HepG2 (cell line): ENCODE measurements around the gene CSF1R. TPM values are rescaled to one million over a fixed set of nuclear protein-coding genes. Genes with fewer than 3 reads are reported as not detected.

ENCODE experiments used
- ELF3 ChIP-seq: IDR thresholded peaks from 2 replicates; pipeline ENCODE4 v1.6.1; 2016; ENCODE audit warnings: missing genetic modification reagents, missing compliant biosample characterization
- IRF2 ChIP-seq: IDR thresholded peaks from 2 replicates; pipeline ENCODE4 v1.6.1; 2018; ENCODE audit warnings: missing genetic modification reagents, missing compliant biosample characterization
- NCOA5 ChIP-seq: sonication (generic); formaldehyde crosslinking; IDR thresholded peaks from 2 replicates; pipeline ENCODE4 v1.4.0; 2020; ENCODE audit warnings: missing genetic modification reagents
- ONECUT2 ChIP-seq: sonication (generic); formaldehyde crosslinking; IDR thresholded peaks from 2 replicates; pipeline ENCODE4 v1.4.0; 2020; ENCODE audit warnings: missing genetic modification reagents
- PITX1 ChIP-seq: sonication (generic); formaldehyde crosslinking; IDR thresholded peaks from 2 replicates; pipeline ENCODE4 v1.5.1; 2020; ENCODE audit warnings: mild to moderate bottlenecking, missing genetic modification reagents
- POLR2AphosphoS5 ChIP-seq: IDR thresholded peaks from 2 replicates; pipeline ENCODE4 v1.6.1; 2012; ENCODE audit warnings: low read depth, low read length
- TBP ChIP-seq: sonication (generic); formaldehyde crosslinking; IDR thresholded peaks from 2 replicates; pipeline ENCODE4 v1.5.0; 2020; ENCODE audit warnings: missing genetic modification reagents
- TSC22D2 ChIP-seq: sonication (generic); formaldehyde crosslinking; IDR thresholded peaks from 2 replicates; pipeline ENCODE4 v1.5.1; 2020; ENCODE audit warnings: missing genetic modification reagents, mild to moderate bottlenecking, borderline replicate concordance
- ZFAT ChIP-seq: sonication (generic); formaldehyde crosslinking; conservative IDR thresholded peaks from 2 replicates; pipeline ENCODE4 v1.8.1; 2023; ENCODE audit warnings: missing genetic modification reagents, inconsistent platforms
- ZNF207 ChIP-seq: fragments of 450-650 bp; IDR thresholded peaks from 2 replicates; pipeline ENCODE4 v1.6.1; 2016; ENCODE audit warnings: antibody characterized with exemption, borderline replicate concordance
- ZNF317 ChIP-seq: sonication (generic); formaldehyde crosslinking; IDR thresholded peaks from 2 replicates; pipeline ENCODE4 v1.5.0; 2020; ENCODE audit warnings: mild to moderate bottlenecking, missing genetic modification reagents
- ZNF329 ChIP-seq: sonication (generic); formaldehyde crosslinking; IDR thresholded peaks from 2 replicates; pipeline ENCODE4 v1.9.0; 2021; ENCODE audit warnings: low read depth, mild to moderate bottlenecking, missing genetic modification reagents
- ZNF33A ChIP-seq: sonication (generic); formaldehyde crosslinking; IDR thresholded peaks from 2 replicates; pipeline ENCODE4 v1.5.1; 2020; ENCODE audit warnings: missing genetic modification reagents, mild to moderate bottlenecking, moderate library complexity, borderline replicate concordance
- ZNF546 ChIP-seq: sonication (generic); formaldehyde crosslinking; conservative IDR thresholded peaks from 2 replicates; pipeline ENCODE4 v1.8.1; 2023; ENCODE audit warnings: mild to moderate bottlenecking, missing genetic modification reagents
- ZNF678 ChIP-seq: sonication (generic); formaldehyde crosslinking; IDR thresholded peaks from 2 replicates; pipeline ENCODE4 v1.4.0; 2020; ENCODE audit warnings: mild to moderate bottlenecking, missing genetic modification reagents
- polyA plus RNA-seq, 8 experiments: library from polyadenylated mRNA; depleted of rRNA in 3 of 8; stranded (reverse) in 7 of 8; unstranded in 1 of 8; fragments of >200 nt; fragmentation: Illumina TruSeq in 4 of 8; extraction: Trizol in 4 of 8; gene quantifications; 2 replicates each; pipeline versions ENCODE4 v1.2.1 to v1.2.3, GENCODE V29; 2011 to 2016; ENCODE audit warnings: low read depth in 4 of 8, missing spikeins in 1 of 8, mixed read lengths in 1 of 8; ENCODE audit not compliant: insufficient read depth in 1 of 8
- total RNA-seq, 5 experiments: library from RNA; depleted of rRNA; stranded (reverse); fragments of >200 nt; fragmentation: Illumina TruSeq; extraction: Trizol; gene quantifications; 2 replicates each; pipeline ENCODE4 v1.2.3, GENCODE V29; 2016; ENCODE audit warnings: low read depth in 1 of 5
- TF ChIP-seq, protein P1 (sequence below): sonication (generic); formaldehyde crosslinking; IDR thresholded peaks from 2 replicates; pipeline ENCODE4 v1.5.1; 2020; ENCODE audit warnings: missing genetic modification reagents, mild to moderate bottlenecking, borderline replicate concordance
- TF ChIP-seq, protein P2 (sequence below): sonication (generic); formaldehyde crosslinking; IDR thresholded peaks from 2 replicates; pipeline ENCODE4 v1.8.1; 2023; ENCODE audit warnings: missing genetic modification reagents, mild to moderate bottlenecking, borderline replicate concordance
- TF ChIP-seq, protein P3 (sequence below): sonication (generic); formaldehyde crosslinking; IDR thresholded peaks from 2 replicates; pipeline ENCODE4 v1.5.0; 2020; ENCODE audit warnings: missing genetic modification reagents, mild to moderate bottlenecking, borderline replicate concordance
- TF ChIP-seq, protein P4 (sequence below): sonication (generic); formaldehyde crosslinking; IDR thresholded peaks from 2 replicates; pipeline ENCODE4 v1.9.0; 2021; ENCODE audit warnings: mild to moderate bottlenecking, missing genetic modification reagents
- TF ChIP-seq, protein P5 (sequence below): sonication (generic); formaldehyde crosslinking; IDR thresholded peaks from 2 replicates; pipeline ENCODE4 v1.4.0; 2020; ENCODE audit warnings: missing genetic modification reagents, borderline replicate concordance

The CSF1R gene
- total and polyA plus RNA-seq, 2 of the 13 experiments (the other 11 are each of a cell fraction or from before 2014, with no cell fraction given), result 0.01 TPM; not detected in 1

DNA sequence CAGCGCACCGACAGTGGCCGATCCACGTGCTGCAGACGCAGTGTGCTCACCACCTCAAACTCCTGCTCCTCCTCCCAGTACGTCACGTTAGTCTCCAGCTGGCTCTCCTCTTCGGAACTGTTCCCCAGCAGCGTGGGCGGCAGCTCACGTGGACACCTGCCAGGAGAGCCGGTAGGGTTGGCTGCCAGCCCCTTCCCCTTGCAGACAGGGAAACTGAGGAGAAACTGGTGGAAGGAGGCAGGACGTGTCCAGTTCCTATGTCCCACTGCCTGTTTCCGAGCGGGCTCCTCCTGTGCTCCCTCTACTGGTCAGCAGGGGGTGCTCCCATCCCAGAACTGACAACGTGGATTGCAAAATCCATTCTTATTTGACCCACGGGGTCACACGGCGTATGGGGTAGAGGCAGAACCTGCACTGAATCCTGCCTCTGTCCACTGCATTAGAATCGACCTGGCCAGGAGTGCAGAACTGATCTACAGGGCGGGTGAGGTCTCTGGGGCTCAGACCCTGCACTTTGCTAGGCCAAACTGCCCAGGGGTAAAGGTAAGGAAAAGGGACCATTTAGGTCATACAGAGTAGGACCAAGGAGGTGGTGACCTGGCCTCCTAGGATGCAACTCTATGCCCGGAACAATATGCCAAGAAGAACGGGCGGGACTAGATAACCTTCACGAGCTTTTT lies 43.6 kb upstream of the CSF1R start (continued):
- TF ChIP-seq TSC22D2 (no peak; the same call in 1 of the 2 replicates), ZFAT (CRISPR knock-in tag) (no peak), ONECUT2 (CRISPR knock-in tag) (no peak), ZNF33A (no peak), TBP (CRISPR knock-in tag) (no peak), ZNF329 (CRISPR knock-in tag) (no peak), IRF2 (peak; percentile 78; the same call in 1 of the 2 replicates), ZNF317 (CRISPR knock-in tag) (no peak), PITX1 (no peak), ZNF678 (no peak), ZNF207 (no peak), ELF3 (CRISPR knock-in tag) (no peak; the same call in 1 of the 2 replicates), NCOA5 (CRISPR knock-in tag) (no peak), ZNF546 (no peak), POLR2AphosphoS5 (no peak)
- TF ChIP-seq, protein P1, sequence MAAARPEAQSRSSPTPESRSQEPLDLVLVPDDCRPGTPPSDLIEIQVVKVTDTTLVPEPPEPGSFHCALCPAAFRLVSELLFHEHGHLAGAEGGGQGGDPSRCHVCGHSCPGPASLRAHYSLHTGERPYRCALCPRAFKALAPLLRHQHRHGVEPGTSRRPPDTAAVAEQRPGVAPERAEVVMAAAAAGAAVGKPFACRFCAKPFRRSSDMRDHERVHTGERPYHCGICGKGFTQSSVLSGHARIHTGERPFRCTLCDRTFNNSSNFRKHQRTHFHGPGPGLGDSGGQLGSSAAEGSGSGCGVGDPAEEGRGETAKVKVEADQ, result no peak
- TF ChIP-seq, protein P2, sequence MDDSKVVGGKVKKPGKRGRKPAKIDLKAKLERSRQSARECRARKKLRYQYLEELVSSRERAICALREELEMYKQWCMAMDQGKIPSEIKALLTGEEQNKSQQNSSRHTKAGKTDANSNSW (CRISPR knock-in tag), result no peak
- TF ChIP-seq, protein P3, sequence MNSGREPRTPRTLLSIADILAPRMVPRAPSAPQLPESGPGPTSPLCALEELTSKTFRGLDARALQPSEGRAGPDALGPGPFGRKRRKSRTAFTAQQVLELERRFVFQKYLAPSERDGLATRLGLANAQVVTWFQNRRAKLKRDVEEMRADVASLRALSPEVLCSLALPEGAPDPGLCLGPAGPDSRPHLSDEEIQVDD, result no peak
- TF ChIP-seq, protein P4, sequence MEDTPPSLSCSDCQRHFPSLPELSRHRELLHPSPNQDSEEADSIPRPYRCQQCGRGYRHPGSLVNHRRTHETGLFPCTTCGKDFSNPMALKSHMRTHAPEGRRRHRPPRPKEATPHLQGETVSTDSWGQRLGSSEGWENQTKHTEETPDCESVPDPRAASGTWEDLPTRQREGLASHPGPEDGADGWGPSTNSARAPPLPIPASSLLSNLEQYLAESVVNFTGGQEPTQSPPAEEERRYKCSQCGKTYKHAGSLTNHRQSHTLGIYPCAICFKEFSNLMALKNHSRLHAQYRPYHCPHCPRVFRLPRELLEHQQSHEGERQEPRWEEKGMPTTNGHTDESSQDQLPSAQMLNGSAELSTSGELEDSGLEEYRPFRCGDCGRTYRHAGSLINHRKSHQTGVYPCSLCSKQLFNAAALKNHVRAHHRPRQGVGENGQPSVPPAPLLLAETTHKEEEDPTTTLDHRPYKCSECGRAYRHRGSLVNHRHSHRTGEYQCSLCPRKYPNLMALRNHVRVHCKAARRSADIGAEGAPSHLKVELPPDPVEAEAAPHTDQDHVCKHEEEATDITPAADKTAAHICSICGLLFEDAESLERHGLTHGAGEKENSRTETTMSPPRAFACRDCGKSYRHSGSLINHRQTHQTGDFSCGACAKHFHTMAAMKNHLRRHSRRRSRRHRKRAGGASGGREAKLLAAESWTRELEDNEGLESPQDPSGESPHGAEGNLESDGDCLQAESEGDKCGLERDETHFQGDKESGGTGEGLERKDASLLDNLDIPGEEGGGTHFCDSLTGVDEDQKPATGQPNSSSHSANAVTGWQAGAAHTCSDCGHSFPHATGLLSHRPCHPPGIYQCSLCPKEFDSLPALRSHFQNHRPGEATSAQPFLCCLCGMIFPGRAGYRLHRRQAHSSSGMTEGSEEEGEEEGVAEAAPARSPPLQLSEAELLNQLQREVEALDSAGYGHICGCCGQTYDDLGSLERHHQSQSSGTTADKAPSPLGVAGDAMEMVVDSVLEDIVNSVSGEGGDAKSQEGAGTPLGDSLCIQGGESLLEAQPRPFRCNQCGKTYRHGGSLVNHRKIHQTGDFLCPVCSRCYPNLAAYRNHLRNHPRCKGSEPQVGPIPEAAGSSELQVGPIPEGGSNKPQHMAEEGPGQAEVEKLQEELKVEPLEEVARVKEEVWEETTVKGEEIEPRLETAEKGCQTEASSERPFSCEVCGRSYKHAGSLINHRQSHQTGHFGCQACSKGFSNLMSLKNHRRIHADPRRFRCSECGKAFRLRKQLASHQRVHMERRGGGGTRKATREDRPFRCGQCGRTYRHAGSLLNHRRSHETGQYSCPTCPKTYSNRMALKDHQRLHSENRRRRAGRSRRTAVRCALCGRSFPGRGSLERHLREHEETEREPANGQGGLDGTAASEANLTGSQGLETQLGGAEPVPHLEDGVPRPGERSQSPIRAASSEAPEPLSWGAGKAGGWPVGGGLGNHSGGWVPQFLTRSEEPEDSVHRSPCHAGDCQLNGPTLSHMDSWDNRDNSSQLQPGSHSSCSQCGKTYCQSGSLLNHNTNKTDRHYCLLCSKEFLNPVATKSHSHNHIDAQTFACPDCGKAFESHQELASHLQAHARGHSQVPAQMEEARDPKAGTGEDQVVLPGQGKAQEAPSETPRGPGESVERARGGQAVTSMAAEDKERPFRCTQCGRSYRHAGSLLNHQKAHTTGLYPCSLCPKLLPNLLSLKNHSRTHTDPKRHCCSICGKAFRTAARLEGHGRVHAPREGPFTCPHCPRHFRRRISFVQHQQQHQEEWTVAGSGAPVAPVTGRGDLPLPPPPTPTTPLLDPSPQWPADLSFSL, result no peak
- TF ChIP-seq, protein P5, sequence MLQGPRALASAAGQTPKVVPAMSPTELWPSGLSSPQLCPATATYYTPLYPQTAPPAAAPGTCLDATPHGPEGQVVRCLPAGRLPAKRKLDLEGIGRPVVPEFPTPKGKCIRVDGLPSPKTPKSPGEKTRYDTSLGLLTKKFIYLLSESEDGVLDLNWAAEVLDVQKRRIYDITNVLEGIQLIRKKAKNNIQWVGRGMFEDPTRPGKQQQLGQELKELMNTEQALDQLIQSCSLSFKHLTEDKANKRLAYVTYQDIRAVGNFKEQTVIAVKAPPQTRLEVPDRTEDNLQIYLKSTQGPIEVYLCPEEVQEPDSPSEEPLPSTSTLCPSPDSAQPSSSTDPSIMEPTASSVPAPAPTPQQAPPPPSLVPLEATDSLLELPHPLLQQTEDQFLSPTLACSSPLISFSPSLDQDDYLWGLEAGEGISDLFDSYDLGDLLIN (CRISPR knock-in tag), result no peak
